CD4-positive, alpha-beta T cell treated with Interferon alpha-2 for 1 hour (primary cell): ENCODE results near the gene TMEM190.

Experiments
- DNase-seq, 2 donors: peaks; one replicate each; pipeline ENCODE4 v3.0.0-alpha.2; 2020 to 2022

The TMEM190 gene

GRCh38 chr19:55424518-55424917 is 47.9 kb downstream of the TMEM190 start:
- no peak for DNase-seq

GRCh38 chr19:55426042-55426441 is 49.4 kb downstream of the TMEM190 start:
- DNase-seq = no peak
